ENCODE measurements around the gene PALB2.

DNA sequence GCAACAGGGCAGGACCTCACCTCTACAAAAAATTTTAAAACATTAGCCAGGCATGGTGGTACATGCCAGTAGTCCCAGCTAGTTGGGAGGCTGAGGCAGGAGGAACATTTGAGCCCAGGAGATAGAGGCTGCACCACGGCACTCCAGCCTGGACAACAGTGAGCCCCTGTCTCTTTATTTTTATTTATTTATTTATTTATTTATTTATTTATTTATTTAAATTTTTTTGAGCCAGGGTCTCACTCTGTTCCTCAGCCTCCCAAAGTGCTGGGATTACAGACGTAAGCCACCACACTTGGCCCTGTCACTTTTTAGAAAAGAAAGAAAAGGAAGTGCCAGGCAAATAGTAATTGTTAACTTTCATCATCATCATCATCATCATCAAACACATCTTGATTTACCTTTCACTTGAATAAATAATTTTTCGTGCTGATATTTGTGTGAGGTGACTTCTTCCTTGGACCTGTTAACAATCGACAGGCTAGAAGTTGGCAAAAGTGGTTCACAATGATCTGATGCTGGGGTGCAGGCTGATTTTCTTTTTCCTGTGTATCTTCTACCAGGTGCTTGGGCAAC lies 6.6 kb downstream of the PALB2 start:
- TF ChIP-seq, protein P1, sequence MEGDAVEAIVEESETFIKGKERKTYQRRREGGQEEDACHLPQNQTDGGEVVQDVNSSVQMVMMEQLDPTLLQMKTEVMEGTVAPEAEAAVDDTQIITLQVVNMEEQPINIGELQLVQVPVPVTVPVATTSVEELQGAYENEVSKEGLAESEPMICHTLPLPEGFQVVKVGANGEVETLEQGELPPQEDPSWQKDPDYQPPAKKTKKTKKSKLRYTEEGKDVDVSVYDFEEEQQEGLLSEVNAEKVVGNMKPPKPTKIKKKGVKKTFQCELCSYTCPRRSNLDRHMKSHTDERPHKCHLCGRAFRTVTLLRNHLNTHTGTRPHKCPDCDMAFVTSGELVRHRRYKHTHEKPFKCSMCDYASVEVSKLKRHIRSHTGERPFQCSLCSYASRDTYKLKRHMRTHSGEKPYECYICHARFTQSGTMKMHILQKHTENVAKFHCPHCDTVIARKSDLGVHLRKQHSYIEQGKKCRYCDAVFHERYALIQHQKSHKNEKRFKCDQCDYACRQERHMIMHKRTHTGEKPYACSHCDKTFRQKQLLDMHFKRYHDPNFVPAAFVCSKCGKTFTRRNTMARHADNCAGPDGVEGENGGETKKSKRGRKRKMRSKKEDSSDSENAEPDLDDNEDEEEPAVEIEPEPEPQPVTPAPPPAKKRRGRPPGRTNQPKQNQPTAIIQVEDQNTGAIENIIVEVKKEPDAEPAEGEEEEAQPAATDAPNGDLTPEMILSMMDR (IDR thresholded peaks at IDR 0.05): no peak
- no peak for TF ChIP-seq POLR2A (IDR thresholded peaks at IDR 0.05)

Data from testis (tissue), 2 donors.